Measurements from ENCODE around the gene WDFY4.

- TF ChIP-seq PATZ1 (CRISPR knock-in tag; IDR thresholded peaks at IDR 0.05; ENCODE audit: borderline replicate concordance) (no peak), ZFP3 (CRISPR knock-in tag; IDR thresholded peaks at IDR 0.05) (no peak), ESRRG (CRISPR knock-in tag; IDR thresholded peaks at IDR 0.05) (no peak), RARB (CRISPR knock-in tag; IDR thresholded peaks at IDR 0.05) (no peak), ZC3H10 (CRISPR knock-in tag; IDR thresholded peaks at IDR 0.05) (no peak), ZFP30 (CRISPR knock-in tag; IDR thresholded peaks at IDR 0.05) (no peak)
Observed at GRCh38 chr10:48885376-48885775, 200.7 kb downstream of the WDFY4 start.
